Astrocyte of the spinal cord (primary cell): ENCODE measurements around the gene EPS8L2.

ENCODE experiments used
- DNase-seq: peaks from one replicate; pipeline ENCODE4 v3.0.0; 2011; ENCODE audit warnings: low read depth, low spot score
- H3K4me3 ChIP-seq: 2 replicates; pipeline ENCODE4 v1.5.1; 2011; ENCODE audit warnings: low read depth, mild to moderate bottlenecking, low read length, moderate library complexity
- in situ Hi-C: cut with HindIII; loops from 2 replicates; pipeline ENCODE4 v1.10.0; 2017; ENCODE audit warnings: low sequenced_read_pairs
- TF ChIP-seq, protein P1 (sequence below): IDR thresholded peaks from 2 replicates; pipeline ENCODE4 v1.5.1; 2012; ENCODE audit warnings: low read depth, mild to moderate bottlenecking, low read length, inconsistent platforms

Gene EPS8L2

DNA sequence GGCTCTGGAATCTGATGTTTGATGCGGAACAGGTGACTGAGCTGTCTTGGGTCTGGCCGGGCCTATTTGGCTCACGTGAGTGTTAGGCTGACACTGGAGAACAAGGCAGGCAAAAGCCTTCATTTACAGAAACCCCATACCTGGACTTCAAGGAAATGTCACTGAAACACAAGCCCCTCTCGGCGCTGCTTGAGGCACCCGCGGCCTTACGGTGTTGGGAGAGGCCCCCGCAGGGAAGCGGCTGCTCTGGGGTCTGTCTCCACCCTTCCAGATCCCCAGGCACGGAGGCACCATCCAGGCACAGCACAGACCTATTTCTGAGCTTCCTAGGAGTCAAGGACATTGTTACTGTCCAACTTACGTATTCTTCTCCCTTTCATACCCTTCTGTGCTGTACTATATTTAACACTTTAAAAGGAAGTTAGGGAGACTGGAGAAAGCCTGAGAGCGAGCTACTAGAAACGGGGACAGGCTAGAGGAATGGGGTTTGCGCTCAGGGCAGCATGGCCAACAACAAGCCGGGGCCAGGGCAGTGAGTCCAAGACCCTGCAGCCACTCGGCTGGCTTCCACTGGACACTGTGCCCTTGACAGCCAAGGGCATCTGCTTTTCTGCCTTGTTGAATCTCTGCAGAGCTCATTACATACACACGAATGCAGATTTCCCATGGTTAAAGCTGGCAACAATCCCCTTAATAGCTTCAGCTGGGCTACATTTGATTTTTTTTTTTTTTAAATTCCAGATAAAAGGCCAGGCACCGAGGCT lies 45.2 kb upstream of the EPS8L2 start:
- in situ Hi-C loops: no loop called here
- no peak overlapping the region for H3K4me3 ChIP-seq
- DNase-seq: no peak
- TF ChIP-seq, protein P1, sequence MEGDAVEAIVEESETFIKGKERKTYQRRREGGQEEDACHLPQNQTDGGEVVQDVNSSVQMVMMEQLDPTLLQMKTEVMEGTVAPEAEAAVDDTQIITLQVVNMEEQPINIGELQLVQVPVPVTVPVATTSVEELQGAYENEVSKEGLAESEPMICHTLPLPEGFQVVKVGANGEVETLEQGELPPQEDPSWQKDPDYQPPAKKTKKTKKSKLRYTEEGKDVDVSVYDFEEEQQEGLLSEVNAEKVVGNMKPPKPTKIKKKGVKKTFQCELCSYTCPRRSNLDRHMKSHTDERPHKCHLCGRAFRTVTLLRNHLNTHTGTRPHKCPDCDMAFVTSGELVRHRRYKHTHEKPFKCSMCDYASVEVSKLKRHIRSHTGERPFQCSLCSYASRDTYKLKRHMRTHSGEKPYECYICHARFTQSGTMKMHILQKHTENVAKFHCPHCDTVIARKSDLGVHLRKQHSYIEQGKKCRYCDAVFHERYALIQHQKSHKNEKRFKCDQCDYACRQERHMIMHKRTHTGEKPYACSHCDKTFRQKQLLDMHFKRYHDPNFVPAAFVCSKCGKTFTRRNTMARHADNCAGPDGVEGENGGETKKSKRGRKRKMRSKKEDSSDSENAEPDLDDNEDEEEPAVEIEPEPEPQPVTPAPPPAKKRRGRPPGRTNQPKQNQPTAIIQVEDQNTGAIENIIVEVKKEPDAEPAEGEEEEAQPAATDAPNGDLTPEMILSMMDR: no peak

DNA sequence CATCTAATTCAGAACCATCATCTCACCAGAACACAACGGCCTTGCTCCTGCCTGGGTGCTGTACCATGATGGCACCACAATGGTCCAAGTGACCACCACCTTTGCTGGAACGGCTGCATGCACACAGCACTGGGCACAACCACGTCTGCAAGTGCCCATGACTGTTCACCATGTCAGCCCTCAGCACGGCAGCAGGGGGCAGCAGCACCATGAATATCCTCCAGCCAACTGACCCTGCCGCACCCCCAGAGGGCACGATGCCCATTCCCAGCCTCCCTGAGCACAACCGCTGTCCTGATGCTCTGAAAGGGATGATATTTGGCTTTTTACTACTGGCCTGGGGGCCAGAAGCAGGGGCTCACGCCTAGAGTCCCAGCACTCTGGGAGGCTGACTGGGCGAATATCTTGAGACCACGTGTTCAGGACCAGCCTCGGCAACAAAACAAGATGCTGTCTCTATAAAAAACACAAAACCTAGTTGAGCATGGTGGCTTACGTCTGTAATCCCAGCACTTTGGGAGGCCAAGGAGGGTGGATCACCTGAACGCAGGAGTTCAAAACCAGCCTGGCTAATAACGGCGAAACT lies 43.2 kb upstream of the EPS8L2 start:
- H3K4me3 ChIP-seq: no peak overlapping the region
- TF ChIP-seq, protein P1: peak; percentile 78
- in situ Hi-C loops: no loop called here
- peak; percentile 58 for DNase-seq

DNA sequence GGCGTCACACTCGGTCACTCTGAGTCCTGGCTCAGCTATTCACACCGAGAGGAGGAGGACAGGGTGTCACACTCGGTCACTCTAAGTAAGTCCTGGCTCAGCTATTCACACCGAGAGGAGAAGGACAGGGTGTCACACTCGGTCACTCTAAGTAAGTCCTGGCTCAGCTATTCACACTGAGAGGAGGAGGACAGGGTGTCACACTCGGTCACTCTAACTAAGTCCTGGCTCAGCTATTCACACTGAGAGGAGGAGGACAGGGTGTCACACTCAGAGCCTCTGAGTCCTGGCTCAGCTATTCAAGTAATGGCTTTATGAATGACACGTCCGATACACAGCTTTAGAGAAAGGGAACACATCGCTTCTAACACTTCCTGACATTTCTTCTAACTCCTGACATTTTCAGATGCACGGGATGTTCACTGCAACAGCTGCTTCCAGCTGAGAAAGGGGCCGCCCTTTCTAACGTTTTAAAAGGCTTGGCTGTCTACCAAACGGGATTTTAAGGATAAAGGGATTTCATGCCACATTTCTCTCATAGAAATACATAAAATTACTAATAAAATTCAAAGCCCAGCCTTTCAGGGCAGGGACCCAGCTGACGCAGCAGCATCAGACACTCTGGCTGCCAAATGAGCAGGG lies 40.8 kb upstream of the EPS8L2 start:
- no peak for DNase-seq
- TF ChIP-seq, protein P1: no peak
- in situ Hi-C loops: no loop called here
- H3K4me3 ChIP-seq: no peak overlapping the region

DNA sequence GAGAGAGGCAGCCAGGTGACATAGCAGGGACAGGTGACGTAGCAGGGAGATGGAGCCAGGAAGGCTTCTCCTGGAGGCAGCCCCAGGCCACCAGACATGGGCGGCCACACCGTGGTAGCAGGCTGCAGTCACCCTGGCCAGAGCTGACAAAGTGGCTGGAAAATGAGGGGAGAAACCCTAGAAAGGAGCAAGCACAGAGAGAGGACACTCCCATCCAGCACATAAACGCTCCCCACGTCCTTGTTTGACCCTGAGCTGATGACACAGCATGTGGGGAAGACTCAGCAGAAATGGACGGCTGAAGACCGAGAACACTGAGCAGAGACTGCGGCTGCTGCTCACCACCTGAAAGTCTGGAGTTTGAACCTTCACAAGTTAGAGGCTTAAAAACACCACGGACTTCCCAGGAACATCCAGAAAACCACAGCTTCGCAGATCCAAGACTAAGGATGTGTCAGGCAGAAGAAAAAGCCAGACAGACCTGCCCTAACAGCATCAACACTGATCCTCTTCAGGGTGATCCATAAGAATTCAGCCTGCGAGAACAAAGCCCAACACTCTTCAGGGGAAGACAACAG lies 40.2 kb upstream of the EPS8L2 start:
- DNase-seq: peak; percentile 24
- H3K4me3 ChIP-seq: no peak overlapping the region
- in situ Hi-C loops: no loop called here
- TF ChIP-seq, protein P1: no peak

DNA sequence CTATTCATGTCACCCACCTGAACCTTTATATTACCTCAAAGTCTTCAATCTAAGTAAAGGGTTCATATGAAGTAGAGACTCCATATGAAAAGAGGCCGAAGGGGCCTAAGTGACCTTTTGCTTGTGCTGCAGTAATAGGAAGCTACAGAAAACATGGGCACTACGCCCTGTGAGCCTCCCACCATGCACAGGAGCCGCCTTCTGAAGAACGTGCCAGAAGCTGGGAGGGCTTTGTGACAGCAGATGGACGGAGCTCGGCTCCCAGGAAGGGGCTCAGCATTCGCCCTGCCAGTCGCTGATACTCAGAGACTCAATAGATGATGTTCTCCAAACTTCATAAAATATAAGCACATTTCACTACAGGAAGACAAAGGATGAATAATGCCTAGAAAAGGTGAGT lies 32.2 kb upstream of the EPS8L2 start:
- DNase-seq: no peak
- H3K4me3 ChIP-seq: no peak overlapping the region
- TF ChIP-seq, protein P1: no peak
- in situ Hi-C loops: no loop called here

DNA sequence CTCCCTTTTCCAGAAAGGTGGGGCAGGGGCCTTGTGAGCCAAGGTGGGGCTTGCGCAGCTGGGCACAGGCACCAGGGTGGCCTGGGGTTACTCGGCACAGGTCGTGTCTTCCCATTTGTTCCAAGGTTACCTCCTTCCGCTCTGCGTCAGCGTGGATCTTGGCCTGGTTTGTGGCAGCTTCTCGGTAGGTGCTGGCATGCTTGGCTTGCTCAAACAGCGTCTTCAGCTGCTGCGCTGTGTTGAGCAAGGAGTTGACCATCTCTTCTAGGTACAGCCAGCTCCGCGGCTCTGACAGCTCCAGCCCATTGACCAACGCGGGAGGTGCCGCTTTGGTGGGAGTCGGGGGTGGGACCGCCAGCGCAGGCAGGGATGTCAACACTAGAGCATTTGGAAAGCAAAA lies 31.6 kb upstream of the EPS8L2 start:
- in situ Hi-C loops: no loop called here
- no peak for DNase-seq
- TF ChIP-seq, protein P1: no peak
- no peak overlapping the region for H3K4me3 ChIP-seq
